Measurements from ENCODE around the gene RADIL.

Gene RADIL

DNA sequence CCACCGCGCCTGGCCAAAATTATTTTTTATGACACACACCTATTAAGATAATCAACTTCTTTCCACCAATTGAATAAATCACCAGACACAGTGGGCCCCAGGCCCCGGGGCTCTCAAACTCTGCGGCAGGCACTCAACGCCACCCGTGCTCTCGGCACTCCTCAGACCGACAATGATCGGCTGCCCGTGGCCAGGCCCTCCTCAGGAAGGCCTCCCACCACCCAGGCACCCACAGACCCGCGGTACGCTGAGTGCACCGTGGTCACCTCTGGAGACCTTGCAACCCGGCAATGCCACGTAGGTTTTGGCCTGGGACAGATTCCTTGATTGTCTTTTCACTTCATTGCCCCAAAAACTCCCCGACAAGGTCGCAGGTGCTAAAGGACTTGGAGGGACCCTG lies 6.9 kb downstream of the RADIL start:
- no peak for TF ChIP-seq FOXP2 (optimal IDR thresholded peaks at IDR 0.05; ENCODE audit: borderline replicate concordance, extremely low read depth, extremely low read length, insufficient read depth)
- TF ChIP-seq, protein P1, sequence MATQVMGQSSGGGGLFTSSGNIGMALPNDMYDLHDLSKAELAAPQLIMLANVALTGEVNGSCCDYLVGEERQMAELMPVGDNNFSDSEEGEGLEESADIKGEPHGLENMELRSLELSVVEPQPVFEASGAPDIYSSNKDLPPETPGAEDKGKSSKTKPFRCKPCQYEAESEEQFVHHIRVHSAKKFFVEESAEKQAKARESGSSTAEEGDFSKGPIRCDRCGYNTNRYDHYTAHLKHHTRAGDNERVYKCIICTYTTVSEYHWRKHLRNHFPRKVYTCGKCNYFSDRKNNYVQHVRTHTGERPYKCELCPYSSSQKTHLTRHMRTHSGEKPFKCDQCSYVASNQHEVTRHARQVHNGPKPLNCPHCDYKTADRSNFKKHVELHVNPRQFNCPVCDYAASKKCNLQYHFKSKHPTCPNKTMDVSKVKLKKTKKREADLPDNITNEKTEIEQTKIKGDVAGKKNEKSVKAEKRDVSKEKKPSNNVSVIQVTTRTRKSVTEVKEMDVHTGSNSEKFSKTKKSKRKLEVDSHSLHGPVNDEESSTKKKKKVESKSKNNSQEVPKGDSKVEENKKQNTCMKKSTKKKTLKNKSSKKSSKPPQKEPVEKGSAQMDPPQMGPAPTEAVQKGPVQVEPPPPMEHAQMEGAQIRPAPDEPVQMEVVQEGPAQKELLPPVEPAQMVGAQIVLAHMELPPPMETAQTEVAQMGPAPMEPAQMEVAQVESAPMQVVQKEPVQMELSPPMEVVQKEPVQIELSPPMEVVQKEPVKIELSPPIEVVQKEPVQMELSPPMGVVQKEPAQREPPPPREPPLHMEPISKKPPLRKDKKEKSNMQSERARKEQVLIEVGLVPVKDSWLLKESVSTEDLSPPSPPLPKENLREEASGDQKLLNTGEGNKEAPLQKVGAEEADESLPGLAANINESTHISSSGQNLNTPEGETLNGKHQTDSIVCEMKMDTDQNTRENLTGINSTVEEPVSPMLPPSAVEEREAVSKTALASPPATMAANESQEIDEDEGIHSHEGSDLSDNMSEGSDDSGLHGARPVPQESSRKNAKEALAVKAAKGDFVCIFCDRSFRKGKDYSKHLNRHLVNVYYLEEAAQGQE (IDR thresholded peaks at IDR 0.05; ENCODE audit: insufficient read depth in 1 of 2, low read depth in 2 of 2, low read length in 2 of 2), result no peak
- TF ChIP-seq POLR2AphosphoS5 (IDR thresholded peaks at IDR 0.05; ENCODE audit: low read depth, low read length), result no peak
- no peak for TF ChIP-seq TAF1 (IDR thresholded peaks at IDR 0.05; ENCODE audit: borderline replicate concordance, insufficient read depth, low read length)
- TF ChIP-seq SIN3A (IDR thresholded peaks at IDR 0.05; ENCODE audit: borderline replicate concordance, insufficient read depth, low read length), result no peak

DNA sequence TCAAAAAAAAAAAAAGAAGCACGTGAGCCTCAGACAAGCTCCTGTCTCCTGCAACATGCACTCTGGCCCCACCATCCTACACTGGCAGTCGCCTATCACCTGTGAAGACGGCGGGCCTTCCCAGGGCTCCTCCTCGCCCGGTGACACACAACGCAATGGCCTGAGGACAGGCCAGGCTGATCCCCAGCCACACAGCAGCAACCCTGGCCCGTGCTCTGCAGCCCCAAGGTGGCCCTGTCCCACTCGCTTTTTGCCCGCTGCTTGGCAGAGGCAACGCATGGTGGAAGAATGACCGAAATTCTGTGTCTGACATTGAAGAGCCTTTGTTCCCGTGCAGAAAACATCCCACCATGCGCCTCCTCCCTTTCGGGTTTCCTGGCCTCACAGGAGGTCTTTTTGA lies 8.1 kb downstream of the RADIL start:
- TF ChIP-seq TAF1 (IDR thresholded peaks at IDR 0.05; ENCODE audit: borderline replicate concordance, insufficient read depth, low read length), result no peak
- no peak for TF ChIP-seq SIN3A (IDR thresholded peaks at IDR 0.05; ENCODE audit: borderline replicate concordance, insufficient read depth, low read length)

DNA sequence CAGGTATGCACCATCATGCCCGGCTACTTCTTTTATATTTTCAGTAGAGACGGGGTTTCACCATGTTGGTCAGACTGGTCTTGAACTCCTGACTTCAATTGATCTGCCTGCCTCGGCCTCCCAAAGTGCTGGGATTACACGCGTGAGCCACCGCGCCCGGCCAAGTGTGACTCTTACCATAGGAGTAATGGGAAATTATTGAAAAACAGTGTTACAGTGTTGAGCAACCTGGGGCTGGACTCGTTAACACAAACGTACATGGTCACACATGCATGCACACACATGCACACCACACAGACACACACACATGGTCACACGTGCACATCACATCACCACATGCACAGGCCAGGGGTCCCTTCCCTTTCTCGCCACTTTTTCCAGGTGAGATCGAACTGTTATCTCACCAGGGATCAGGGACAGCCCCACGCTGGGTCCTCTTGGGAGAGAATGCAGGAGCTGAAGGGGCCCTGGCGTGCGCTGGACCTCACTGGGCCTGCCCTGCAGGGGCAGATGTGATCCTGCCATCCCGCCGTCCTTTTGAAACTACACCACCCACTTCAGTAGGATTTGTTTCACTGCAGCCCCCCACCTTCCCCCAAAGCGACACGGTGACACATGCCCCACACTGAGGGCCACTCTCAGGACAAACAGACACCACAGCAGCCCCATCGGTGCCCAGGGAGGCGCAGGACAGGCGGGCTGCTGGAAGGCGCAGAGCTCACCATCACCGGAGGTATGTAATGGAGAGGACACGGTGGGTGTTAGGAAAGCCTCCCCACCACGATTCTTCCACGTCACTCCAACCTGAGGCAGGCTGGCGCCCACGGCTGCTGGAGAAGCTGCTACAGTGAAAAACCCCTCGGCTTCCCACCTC lies 10.2 kb downstream of the RADIL start:
- no peak for TF ChIP-seq SIN3A (IDR thresholded peaks at IDR 0.05; ENCODE audit: borderline replicate concordance, insufficient read depth, low read length)
- TF ChIP-seq, protein P1 (IDR thresholded peaks at IDR 0.05; ENCODE audit: insufficient read depth in 1 of 2, low read depth in 2 of 2, low read length in 2 of 2), result no peak
- no peak for TF ChIP-seq POLR2AphosphoS5 (IDR thresholded peaks at IDR 0.05; ENCODE audit: low read depth, low read length)
- TF ChIP-seq FOXP2 (optimal IDR thresholded peaks at IDR 0.05; ENCODE audit: borderline replicate concordance, extremely low read depth, extremely low read length, insufficient read depth), result no peak
- TF ChIP-seq TAF1 (IDR thresholded peaks at IDR 0.05; ENCODE audit: borderline replicate concordance, insufficient read depth, low read length), result no peak

DNA sequence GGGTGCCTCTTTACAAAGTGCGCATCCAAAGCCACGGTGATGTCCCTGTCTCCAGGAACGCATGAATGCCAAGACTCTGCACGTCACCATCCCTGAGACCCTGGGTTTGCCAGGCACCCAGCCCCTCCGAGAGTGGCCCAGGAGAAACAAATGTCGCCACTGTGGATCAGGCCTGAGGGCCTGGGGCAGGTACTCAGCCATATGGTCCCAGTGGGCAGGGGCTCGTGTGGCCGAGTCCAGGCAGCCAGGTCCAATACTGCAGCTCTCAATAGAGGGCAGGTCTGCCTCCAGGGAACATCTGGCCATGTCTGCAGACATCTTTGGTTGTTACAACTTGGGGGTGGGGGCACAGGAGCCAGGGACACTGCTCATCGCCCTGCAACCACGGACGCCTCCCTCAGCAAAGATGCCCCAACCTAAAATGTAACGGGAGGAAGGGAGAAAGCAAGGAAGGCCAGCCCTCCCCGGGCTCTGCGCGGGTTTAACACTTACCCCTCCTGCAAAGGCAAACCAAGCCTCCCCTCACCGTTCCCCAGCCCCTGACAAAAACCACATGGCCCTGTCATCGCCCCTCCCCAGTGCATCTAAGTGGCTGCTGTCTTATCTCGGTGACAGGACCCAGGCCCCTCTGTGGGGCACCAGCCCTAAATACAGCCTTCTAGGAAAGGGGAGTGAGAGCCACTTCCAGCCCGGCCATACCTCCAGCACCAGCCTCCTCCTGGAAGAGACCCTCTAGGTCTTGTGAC lies 11.4 kb downstream of the RADIL start:
- TF ChIP-seq, protein P1 (IDR thresholded peaks at IDR 0.05; ENCODE audit: insufficient read depth in 1 of 2, low read depth in 2 of 2, low read length in 2 of 2), result no peak
- TF ChIP-seq SIN3A (IDR thresholded peaks at IDR 0.05; ENCODE audit: borderline replicate concordance, insufficient read depth, low read length), result no peak
- no peak for TF ChIP-seq FOXP2 (optimal IDR thresholded peaks at IDR 0.05; ENCODE audit: borderline replicate concordance, extremely low read depth, extremely low read length, insufficient read depth)
- TF ChIP-seq TAF1 (IDR thresholded peaks at IDR 0.05; ENCODE audit: borderline replicate concordance, insufficient read depth, low read length), result no peak
- no peak for TF ChIP-seq POLR2AphosphoS5 (IDR thresholded peaks at IDR 0.05; ENCODE audit: low read depth, low read length)

DNA sequence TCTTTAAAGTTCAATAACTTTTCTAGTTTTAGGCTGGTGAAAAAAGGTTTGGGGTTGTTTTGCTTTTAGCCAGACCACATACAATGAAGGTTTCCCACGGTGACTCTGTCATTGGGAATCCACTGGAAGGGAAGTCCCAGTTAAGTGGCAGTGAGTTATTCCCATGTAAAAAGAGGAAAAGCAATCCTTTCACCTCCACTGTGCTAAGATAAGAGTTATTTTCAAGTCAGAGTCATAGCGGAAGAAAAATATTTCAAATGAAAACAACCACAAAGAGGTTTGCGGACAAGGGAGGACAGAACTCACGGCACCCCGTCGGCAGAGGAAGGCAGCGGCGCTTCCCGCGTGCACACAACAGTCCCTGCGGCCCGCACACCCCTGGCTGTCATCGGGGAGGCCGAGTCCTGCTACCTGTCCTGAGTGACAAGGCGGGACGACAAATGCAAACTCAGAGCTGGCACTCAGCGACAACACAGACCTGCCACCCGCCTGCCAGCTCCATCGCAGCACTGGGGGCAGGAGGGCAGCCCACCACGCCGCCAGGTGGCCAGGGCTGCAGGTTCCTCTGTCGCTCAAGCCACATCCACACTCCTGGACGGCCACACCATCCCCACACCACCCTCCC lies 12.3 kb downstream of the RADIL start:
- no peak for TF ChIP-seq TAF1 (IDR thresholded peaks at IDR 0.05; ENCODE audit: borderline replicate concordance, insufficient read depth, low read length)
- TF ChIP-seq FOXP2 (optimal IDR thresholded peaks at IDR 0.05; ENCODE audit: borderline replicate concordance, extremely low read depth, extremely low read length, insufficient read depth), result no peak
- TF ChIP-seq SIN3A (IDR thresholded peaks at IDR 0.05; ENCODE audit: borderline replicate concordance, insufficient read depth, low read length), result no peak
- no peak for TF ChIP-seq POLR2AphosphoS5 (IDR thresholded peaks at IDR 0.05; ENCODE audit: low read depth, low read length)
- TF ChIP-seq, protein P1 (IDR thresholded peaks at IDR 0.05; ENCODE audit: insufficient read depth in 1 of 2, low read depth in 2 of 2, low read length in 2 of 2), result no peak
